ENCODE data around the gene IRAK3.

Gene IRAK3

DNA sequence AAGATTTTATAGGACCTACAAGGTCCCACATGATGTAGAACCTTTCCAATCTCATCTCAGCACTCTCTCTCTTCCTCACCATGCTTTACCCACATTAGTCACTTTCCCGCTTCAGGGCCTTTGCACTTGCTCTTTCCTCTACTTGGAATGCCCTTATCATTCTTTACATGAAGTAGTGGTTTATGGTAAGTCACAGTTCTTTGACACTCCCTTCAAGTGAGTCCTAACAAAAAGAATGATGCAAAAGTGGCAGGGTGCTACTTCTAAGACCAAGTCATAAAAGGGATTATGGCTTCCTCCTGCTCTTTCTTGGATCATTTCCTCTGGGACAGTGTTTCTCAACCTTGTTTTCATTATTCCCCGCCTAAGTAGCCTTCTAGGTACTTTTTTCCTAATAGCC, 32.4 kb upstream of the IRAK3 start:
- TF ChIP-seq, protein P1, sequence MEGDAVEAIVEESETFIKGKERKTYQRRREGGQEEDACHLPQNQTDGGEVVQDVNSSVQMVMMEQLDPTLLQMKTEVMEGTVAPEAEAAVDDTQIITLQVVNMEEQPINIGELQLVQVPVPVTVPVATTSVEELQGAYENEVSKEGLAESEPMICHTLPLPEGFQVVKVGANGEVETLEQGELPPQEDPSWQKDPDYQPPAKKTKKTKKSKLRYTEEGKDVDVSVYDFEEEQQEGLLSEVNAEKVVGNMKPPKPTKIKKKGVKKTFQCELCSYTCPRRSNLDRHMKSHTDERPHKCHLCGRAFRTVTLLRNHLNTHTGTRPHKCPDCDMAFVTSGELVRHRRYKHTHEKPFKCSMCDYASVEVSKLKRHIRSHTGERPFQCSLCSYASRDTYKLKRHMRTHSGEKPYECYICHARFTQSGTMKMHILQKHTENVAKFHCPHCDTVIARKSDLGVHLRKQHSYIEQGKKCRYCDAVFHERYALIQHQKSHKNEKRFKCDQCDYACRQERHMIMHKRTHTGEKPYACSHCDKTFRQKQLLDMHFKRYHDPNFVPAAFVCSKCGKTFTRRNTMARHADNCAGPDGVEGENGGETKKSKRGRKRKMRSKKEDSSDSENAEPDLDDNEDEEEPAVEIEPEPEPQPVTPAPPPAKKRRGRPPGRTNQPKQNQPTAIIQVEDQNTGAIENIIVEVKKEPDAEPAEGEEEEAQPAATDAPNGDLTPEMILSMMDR (IDR thresholded peaks at IDR 0.05; ENCODE audit: unreplicated experiment in 3 of 3), result no peak
- no peak overlapping the region for H3K27ac Mint-ChIP-seq
- no peaks in the 10 kb centered on the region for H3K4me1 Mint-ChIP-seq
- no peak overlapping the region for H3K4me3 Mint-ChIP-seq
- H3K9me3 Mint-ChIP-seq, result peaks cover 7% of the 10 kb centered on the region
- H3K27me3 Mint-ChIP-seq (ENCODE audit: low read depth), result no peaks in the 10 kb centered on the region
- H3K36me3 Mint-ChIP-seq (ENCODE audit: low read depth), result peaks cover 25% of the 10 kb centered on the region

DNA sequence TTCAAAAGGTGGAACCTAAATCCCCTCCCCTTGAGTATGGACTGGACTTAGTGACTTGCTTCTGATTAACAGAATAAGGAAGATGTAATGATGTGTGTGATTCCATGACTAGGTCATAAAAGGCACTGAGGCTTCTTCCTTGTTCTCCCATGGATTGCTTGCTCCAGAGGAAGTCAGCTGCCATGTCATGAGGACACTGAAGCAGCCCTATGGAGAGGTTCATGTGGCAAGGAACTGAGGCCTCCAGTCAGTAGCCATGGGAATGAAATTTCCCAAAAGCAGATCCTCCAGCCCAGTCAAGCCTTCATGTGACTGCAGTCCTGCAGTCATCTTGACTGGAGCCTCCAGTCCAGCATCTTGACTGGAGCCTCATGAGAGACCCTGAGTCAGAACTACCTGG, 29.9 kb upstream of the IRAK3 start:
- Mint-ChIP-seq H3K4me1 (no peaks in the 10 kb centered on the region), H3K9me3 (peaks cover 10% of the 10 kb centered on the region), H3K27ac (no peak overlapping the region), H3K36me3 (ENCODE audit: low read depth) (peaks cover 38% of the 10 kb centered on the region), H3K4me3 (no peak overlapping the region), H3K27me3 (ENCODE audit: low read depth) (no peaks in the 10 kb centered on the region)
- TF ChIP-seq, protein P1 (IDR thresholded peaks at IDR 0.05; ENCODE audit: unreplicated experiment in 3 of 3), result no peak

DNA sequence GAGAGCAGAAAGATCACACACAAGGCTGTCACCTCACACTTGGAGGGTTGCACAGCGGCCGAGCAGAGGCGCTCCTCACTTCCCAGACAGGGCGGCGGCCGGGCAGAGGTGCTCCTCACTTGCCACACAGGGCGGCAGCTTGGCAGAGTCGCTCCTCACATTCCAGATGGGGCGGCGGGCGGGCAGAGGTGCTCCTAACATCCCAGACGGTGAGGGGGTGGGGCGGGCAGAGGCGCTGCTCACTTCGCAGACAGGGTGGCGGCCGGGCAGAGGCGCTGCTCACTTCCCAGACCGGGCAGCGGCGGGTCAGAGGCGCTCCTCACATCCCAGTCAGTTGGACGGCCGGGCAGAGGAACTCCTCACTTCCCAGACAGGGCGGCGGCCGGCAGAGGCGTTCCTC, 28.3 kb upstream of the IRAK3 start:
- Mint-ChIP-seq H3K36me3 (ENCODE audit: low read depth) (peaks cover 54% of the 10 kb centered on the region), H3K27ac (no peak overlapping the region), H3K27me3 (ENCODE audit: low read depth) (no peaks in the 10 kb centered on the region), H3K4me3 (no peak overlapping the region), H3K9me3 (peaks cover 24% of the 10 kb centered on the region), H3K4me1 (no peaks in the 10 kb centered on the region)
- TF ChIP-seq, protein P1 (IDR thresholded peaks at IDR 0.05; ENCODE audit: unreplicated experiment in 3 of 3), result no peak

DNA sequence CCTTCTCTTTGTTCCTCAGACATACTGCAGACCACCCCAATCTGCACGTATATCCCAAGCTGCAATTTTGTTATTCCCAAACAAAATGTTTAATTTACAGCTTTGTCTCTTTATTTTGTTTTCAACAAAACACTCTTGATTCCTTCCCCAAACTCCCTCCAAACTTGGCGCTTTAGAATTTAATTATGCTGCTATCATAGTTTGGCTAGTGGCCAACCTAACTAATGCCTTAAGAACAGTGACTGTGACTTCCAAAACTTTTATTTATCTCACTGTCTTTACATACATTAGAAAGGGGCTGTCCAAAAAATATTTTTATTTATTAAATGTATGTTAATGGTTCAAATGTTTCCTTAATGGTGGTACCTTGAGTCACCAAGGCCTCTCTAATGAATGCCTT, 26.3 kb upstream of the IRAK3 start:
- TF ChIP-seq, protein P1 (IDR thresholded peaks at IDR 0.05; ENCODE audit: unreplicated experiment in 3 of 3), result no peak
- peaks cover 30% of the 10 kb centered on the region for H3K9me3 Mint-ChIP-seq
- H3K36me3 Mint-ChIP-seq (ENCODE audit: low read depth), result peaks cover 59% of the 10 kb centered on the region
- no peaks in the 10 kb centered on the region for H3K27me3 Mint-ChIP-seq (ENCODE audit: low read depth)
- no peak overlapping the region for H3K4me3 Mint-ChIP-seq
- H3K27ac Mint-ChIP-seq, result no peak overlapping the region
- no peaks in the 10 kb centered on the region for H3K4me1 Mint-ChIP-seq

DNA sequence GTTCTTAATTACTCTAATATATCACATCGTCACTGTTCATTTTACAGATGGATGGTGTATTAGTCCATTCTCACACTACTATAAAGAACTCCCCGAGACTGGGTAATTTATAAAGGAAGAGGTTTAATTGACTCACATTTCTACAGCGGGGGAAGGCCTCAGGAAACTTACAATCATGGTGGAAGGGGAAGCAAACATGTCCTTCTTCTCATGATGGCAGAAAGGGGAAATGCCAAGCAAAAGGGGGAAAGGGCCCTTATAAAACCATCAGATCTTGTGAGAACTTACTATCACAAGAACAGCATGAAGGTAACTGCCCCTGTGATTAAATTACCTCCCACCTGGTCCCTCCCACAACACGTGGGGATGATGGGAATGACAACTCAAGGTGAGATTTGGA, 25.7 kb upstream of the IRAK3 start:
- TF ChIP-seq, protein P1 (IDR thresholded peaks at IDR 0.05; ENCODE audit: unreplicated experiment in 3 of 3), result no peak
- Mint-ChIP-seq H3K4me1 (no peaks in the 10 kb centered on the region), H3K4me3 (no peak overlapping the region), H3K27me3 (ENCODE audit: low read depth) (no peaks in the 10 kb centered on the region), H3K27ac (no peak overlapping the region), H3K36me3 (ENCODE audit: low read depth) (peaks cover 58% of the 10 kb centered on the region), H3K9me3 (peaks cover 31% of the 10 kb centered on the region)

DNA sequence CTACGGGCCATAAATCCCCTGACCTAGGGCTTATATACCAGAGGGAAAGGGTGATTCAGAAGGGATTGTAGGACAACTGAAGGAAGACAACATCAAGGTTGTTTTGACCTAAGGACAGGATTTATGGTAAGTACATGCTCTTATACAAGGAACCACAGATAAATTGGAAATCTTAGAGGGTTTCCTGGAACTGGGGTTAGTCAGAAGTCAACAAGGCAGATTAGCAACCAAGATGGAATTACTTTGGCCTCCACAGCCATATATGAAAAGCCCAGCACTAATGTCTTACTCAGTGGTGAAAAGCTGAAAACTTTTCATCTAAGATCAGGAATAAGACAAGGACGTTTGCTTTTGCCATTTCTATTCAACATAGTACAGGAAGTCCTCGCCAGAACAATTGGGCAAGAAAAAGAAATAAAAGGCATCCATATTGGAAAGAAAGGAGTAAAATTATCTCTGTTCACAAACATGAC, 24.6 kb upstream of the IRAK3 start:
- Mint-ChIP-seq H3K36me3 (ENCODE audit: low read depth) (peaks cover 55% of the 10 kb centered on the region), H3K9me3 (peaks cover 35% of the 10 kb centered on the region), H3K4me3 (no peak overlapping the region), H3K4me1 (peaks cover 6% of the 10 kb centered on the region), H3K27ac (no peak overlapping the region), H3K27me3 (ENCODE audit: low read depth) (no peaks in the 10 kb centered on the region)
- TF ChIP-seq, protein P1 (IDR thresholded peaks at IDR 0.05; ENCODE audit: unreplicated experiment in 3 of 3), result no peak
